ENCODE results near the gene EPHB2.

- TF ChIP-seq CTCF (IDR thresholded peaks at IDR 0.05; ENCODE audit: low read depth, low read length) (no peak), POLR2A (IDR thresholded peaks at IDR 0.05; ENCODE audit: extremely low read depth, insufficient read length) (no peak), MYC (IDR thresholded peaks at IDR 0.05; ENCODE audit: low read depth, low read length) (no peak)
These were observed 210.3 kb downstream of the EPHB2 start for GRCh38 chr1:22920734-22921451.
